PC-3 (cell line): ENCODE data around the gene RAD51D. TPM values are rescaled to one million over a fixed set of nuclear protein-coding genes. Genes with fewer than 3 reads are reported as not detected.

Experiments
- ATAC-seq: fragments of 200-7000 bp; cut with Tn5 transposase; 2 replicates; pipeline ENCODE4 v1.9.1; 2020; ENCODE audit warnings: mild to moderate bottlenecking, moderate library complexity
- BruUV-seq: library from RNA; stranded (reverse); fragments of 400-500 nt; replicated peaks from 2 replicates; lab custom pipeline; 2021; lab: Mats Ljungman, UMichigan
- CTCF ChIA-PET: fragments of 300-600 bp; sonication (Branson Sonifier 250); formaldehyde crosslinking; loops from one replicate; lab custom pipeline; 2022; ENCODE audit warnings: antibody characterized with exemption; lab: Charles Lee
- POLR2A ChIA-PET: fragments of 300-600 bp; sonication (Branson Sonifier 250); formaldehyde crosslinking; loops from one replicate; lab custom pipeline; 2022; ENCODE audit warnings: antibody characterized with exemption; ENCODE audit not compliant: unreplicated experiment; lab: Charles Lee
- DNase-seq: peaks from one replicate; pipeline ENCODE4 v3.0.0-alpha.2; 2015
- H2AFZ ChIP-seq: fragments of 300-600 bp; sonication (generic); 2 replicates; pipeline ENCODE4 v1.6.0; 2016; ENCODE audit warnings: antibody characterized with exemption, low read length
- H3F3A ChIP-seq: fragments of 300-600 bp; sonication (generic); one replicate; pipeline ENCODE4 v1.6.0; 2017; ENCODE audit warnings: antibody characterized with exemption, low read length, control low read depth, mild to moderate bottlenecking; ENCODE audit not compliant: unreplicated experiment
- H3K27ac ChIP-seq: fragments of 300-600 bp; sonication (generic); 2 replicates; pipeline ENCODE4 v1.5.1; 2016; ENCODE audit warnings: mild to moderate bottlenecking, low read length
- H3K27me3 ChIP-seq: fragments of 300-600 bp; sonication (generic); 2 replicates; pipeline ENCODE4 v1.6.1; 2016; ENCODE audit warnings: low read length, mixed read lengths
- H3K36me3 ChIP-seq: fragments of 300-600 bp; sonication (generic); 2 replicates; pipeline ENCODE4 v1.6.1; 2016; ENCODE audit warnings: low read depth, mixed run types, low read length, mixed read lengths
- H3K4me1 ChIP-seq: fragments of 300-600 bp; sonication (generic); 2 replicates; pipeline ENCODE4 v1.5.1; 2016; ENCODE audit warnings: low read length; ENCODE audit not compliant: insufficient read depth
- H3K4me2 ChIP-seq: fragments of 300-600 bp; sonication (generic); 2 replicates; pipeline ENCODE4 v1.6.0; 2016; ENCODE audit warnings: low read length
- H3K4me3 ChIP-seq: fragments of 300-600 bp; sonication (generic); 2 replicates; pipeline ENCODE4 v1.5.1; 2016; ENCODE audit warnings: mild to moderate bottlenecking, low read length, mixed read lengths
- H3K79me2 ChIP-seq: fragments of 300-600 bp; sonication (generic); 2 replicates; pipeline ENCODE4 v1.6.1; 2017; ENCODE audit warnings: low read length, mixed read lengths
- H3K9ac ChIP-seq: fragments of 300-600 bp; sonication (generic); 2 replicates; pipeline ENCODE4 v1.6.0; 2016; ENCODE audit warnings: mild to moderate bottlenecking, low read length
- H3K9me2 ChIP-seq: fragments of 300-600 bp; sonication (generic); replicated peaks from 2 replicates; pipeline ENCODE4 v1.6.1; 2016; ENCODE audit warnings: mixed run types, low read length, mixed read lengths
- H3K9me3 ChIP-seq: fragments of 300-600 bp; sonication (generic); 2 replicates; pipeline ENCODE4 v1.6.1; 2016; ENCODE audit warnings: low read length, mixed read lengths
- H4K20me1 ChIP-seq: fragments of 300-600 bp; sonication (generic); 2 replicates; pipeline ENCODE4 v1.6.1; 2016; ENCODE audit warnings: low read length, mixed read lengths
- CTCF ChIP-seq: fragments of 300-600 bp; sonication (generic); conservative IDR thresholded peaks from 2 replicates; pipeline ENCODE4 v1.5.1; 2017; ENCODE audit warnings: antibody characterized with exemption, low read depth, mild to moderate bottlenecking, low read length
- EZH2 ChIP-seq: fragments of 300-600 bp; sonication (generic); IDR thresholded peaks from one replicate; pipeline ENCODE4 v1.6.1; 2017; ENCODE audit warnings: antibody characterized with exemption, mild to moderate bottlenecking, low read length; ENCODE audit not compliant: unreplicated experiment
- EZH2phosphoT487 ChIP-seq: fragments of 300-600 bp; sonication (generic); IDR thresholded peaks from 2 replicates; pipeline ENCODE4 v1.6.1; 2018; ENCODE audit warnings: mild to moderate bottlenecking, antibody characterized with exemption, low read length, borderline replicate concordance
- intact Hi-C: fragments of 100-400 bp; cut with micrococcal nuclease; formaldehyde crosslinking; loops from 2 replicates; pipeline ENCODE4 v1.9.0; 2023
- total RNA-seq: library from RNA; depleted of rRNA; stranded (reverse); fragments of >200 nt; gene quantifications from 2 replicates; pipeline ENCODE4 v1.2.3, GENCODE V29; 2014

Gene RAD51D
- total RNA-seq, 1 experiment from 2014 or later = 10.7 TPM

GRCh38 chr17:35138218-35138617 is 18.6 kb upstream of the RAD51D start:
- H3K9ac ChIP-seq = no peak overlapping the region
- ChIA-PET CTCF (no interaction called here), POLR2A (no interaction called here)
- no peak overlapping the region for H3K27ac ChIP-seq
- TF ChIP-seq EZH2 (no peak), EZH2phosphoT487 (no peak), CTCF (no peak)
- H3K4me1 ChIP-seq = no peaks in the 10 kb centered on the region; the same call in 1 of the 2 replicates
- H3K36me3 ChIP-seq = peaks cover 33% of the 10 kb centered on the region
- no peak overlapping the region for H2AFZ ChIP-seq
- H3K9me2 ChIP-seq = no peaks in the 10 kb centered on the region
- no peaks in the 10 kb centered on the region for H3F3A ChIP-seq
- no peaks in the 10 kb centered on the region for H3K9me3 ChIP-seq
- ATAC-seq (no peak), DNase-seq (no peak)
- no peak overlapping the region for H3K4me3 ChIP-seq
- H3K27me3 ChIP-seq = no peaks in the 10 kb centered on the region
- no peak overlapping the region for H3K4me2 ChIP-seq
- intact Hi-C loops = no loop called here
- 0 out of 2 replicates have a peak, but pooled peaks cover 5% of the 10 kb centered on the region for H4K20me1 ChIP-seq
- H3K79me2 ChIP-seq = peaks cover 27% of the 10 kb centered on the region
- no TSS peak for BruUV-seq

- intact Hi-C loops = no loop called here
- H3K36me3 ChIP-seq = peaks cover 38% of the 10 kb centered on the region
- H3K4me2 ChIP-seq = no peak overlapping the region
- H3F3A ChIP-seq = no peaks in the 10 kb centered on the region
- no peak overlapping the region for H3K27ac ChIP-seq
- no peaks in the 10 kb centered on the region for H3K4me1 ChIP-seq
- POLR2A ChIA-PET = no interaction called here
- no peak overlapping the region for H3K9ac ChIP-seq
- no peak for ATAC-seq
- CTCF ChIA-PET = no interaction called here
- no peaks in the 10 kb centered on the region for H4K20me1 ChIP-seq
- TF ChIP-seq EZH2phosphoT487 (no peak), CTCF (no peak), EZH2 (no peak)
- no peak overlapping the region for H3K4me3 ChIP-seq
- no TSS peak for BruUV-seq
- H3K27me3 ChIP-seq = no peaks in the 10 kb centered on the region
- no peaks in the 10 kb centered on the region for H3K9me2 ChIP-seq
- no peaks in the 10 kb centered on the region for H3K9me3 ChIP-seq
- no peak for DNase-seq
- H2AFZ ChIP-seq = no peak overlapping the region
- peaks cover 9% of the 10 kb centered on the region for H3K79me2 ChIP-seq
These were observed 15.7 kb upstream of the RAD51D start for GRCh38 chr17:35135322-35135721.

- no peak overlapping the region for H3K27ac ChIP-seq
- no peaks in the 10 kb centered on the region for H3K9me2 ChIP-seq
- no peak for TF ChIP-seq EZH2
- no peak for TF ChIP-seq CTCF
- no peak for TF ChIP-seq EZH2phosphoT487
- H3K9me3 ChIP-seq = no peaks in the 10 kb centered on the region
- H3K9ac ChIP-seq = no peak overlapping the region
- CTCF ChIA-PET = no interaction called here
- DNase-seq (no peak), ATAC-seq (no peak)
- POLR2A ChIA-PET = no interaction called here
- no peaks in the 10 kb centered on the region for H3K27me3 ChIP-seq
- no peaks in the 10 kb centered on the region for H3F3A ChIP-seq
- no peak overlapping the region for H2AFZ ChIP-seq
- no peak overlapping the region for H3K4me2 ChIP-seq
- H3K4me1 ChIP-seq = no peaks in the 10 kb centered on the region
- intact Hi-C loops = no loop called here
- H3K36me3 ChIP-seq = peaks cover 24% of the 10 kb centered on the region
- H3K79me2 ChIP-seq = no peaks in the 10 kb centered on the region
- BruUV-seq = no TSS peak
- no peaks in the 10 kb centered on the region for H4K20me1 ChIP-seq
- no peak overlapping the region for H3K4me3 ChIP-seq
These were observed 13.3 kb upstream of the RAD51D start for GRCh38 chr17:35132816-35133550.
